Measurements from ENCODE around the gene FILIP1.

Gene FILIP1

GRCh38 chr6:75393806-75394205 is 99.8 kb downstream of the FILIP1 start:
- Histone ChIP-seq H3K9me3 (ENCODE audit: control insufficient read depth, low read depth, low read length) (no peaks in the 10 kb centered on the region), H3K27me3 (ENCODE audit: control insufficient read depth, insufficient read depth, low read length) (no peaks in the 10 kb centered on the region), H3K9ac (ENCODE audit: low read length) (no peak overlapping the region), H3K4me1 (ENCODE audit: control insufficient read depth, low read depth, low read length) (no peaks in the 10 kb centered on the region), H3K27ac (ENCODE audit: low read length) (no peak overlapping the region), H3K36me3 (ENCODE audit: control insufficient read depth, low read depth, low read length) (no peaks in the 10 kb centered on the region), H3K4me3 (ENCODE audit: low read length) (no peak overlapping the region)

- Histone ChIP-seq H3K27me3 (ENCODE audit: control insufficient read depth, insufficient read depth, low read length) (no peaks in the 10 kb centered on the region), H3K4me1 (ENCODE audit: control insufficient read depth, low read depth, low read length) (no peaks in the 10 kb centered on the region), H3K27ac (ENCODE audit: low read length) (no peak overlapping the region), H3K36me3 (ENCODE audit: control insufficient read depth, low read depth, low read length) (no peaks in the 10 kb centered on the region), H3K9ac (ENCODE audit: low read length) (no peak overlapping the region), H3K9me3 (ENCODE audit: control insufficient read depth, low read depth, low read length) (no peaks in the 10 kb centered on the region), H3K4me3 (ENCODE audit: low read length) (no peak overlapping the region)
Observed at GRCh38 chr6:75391276-75391675, 102.3 kb downstream of the FILIP1 start.

- H3K4me3 ChIP-seq (ENCODE audit: low read length) = no peak overlapping the region
- peaks cover 10% of the 10 kb centered on the region for H3K4me1 ChIP-seq (ENCODE audit: control insufficient read depth, low read depth, low read length)
Observed at GRCh38 chr6:75386050-75386770, 107.4 kb downstream of the FILIP1 start.

GRCh38 chr6:75384116-75384515 is 109.5 kb downstream of the FILIP1 start:
- Histone ChIP-seq H3K9me3 (ENCODE audit: control insufficient read depth, low read depth, low read length) (no peaks in the 10 kb centered on the region), H3K36me3 (ENCODE audit: control insufficient read depth, low read depth, low read length) (no peaks in the 10 kb centered on the region), H3K27ac (ENCODE audit: low read length) (no peak overlapping the region), H3K27me3 (ENCODE audit: control insufficient read depth, insufficient read depth, low read length) (no peaks in the 10 kb centered on the region), H3K4me3 (ENCODE audit: low read length) (no peak overlapping the region), H3K9ac (ENCODE audit: low read length) (no peak overlapping the region), H3K4me1 (ENCODE audit: control insufficient read depth, low read depth, low read length) (peaks cover 10% of the 10 kb centered on the region)

More at GRCh38 chr6:75386050-75386770, 107.4 kb downstream of the FILIP1 start:
- no peaks in the 10 kb centered on the region for H3K27me3 ChIP-seq (ENCODE audit: control insufficient read depth, insufficient read depth, low read length)
- no peak overlapping the region for H3K9ac ChIP-seq (ENCODE audit: low read length)
- H3K9me3 ChIP-seq (ENCODE audit: control insufficient read depth, low read depth, low read length) = no peaks in the 10 kb centered on the region
- no peak overlapping the region for H3K27ac ChIP-seq (ENCODE audit: low read length)
- H3K36me3 ChIP-seq (ENCODE audit: control insufficient read depth, low read depth, low read length) = no peaks in the 10 kb centered on the region

DNA sequence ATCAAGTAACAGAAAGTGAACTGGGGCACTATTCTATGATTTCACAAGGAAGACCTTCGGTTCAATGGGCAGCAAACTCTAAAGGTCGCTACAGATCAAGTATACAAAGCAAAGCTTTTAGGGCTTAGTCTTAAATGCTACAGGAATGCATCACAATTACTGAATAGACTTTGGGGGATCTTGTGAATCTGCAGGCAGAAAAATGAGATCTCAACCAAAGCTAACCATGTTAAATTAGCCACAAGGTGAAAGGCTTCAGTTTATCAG is 111.0 kb downstream of the FILIP1 start:
- Histone ChIP-seq H3K27me3 (ENCODE audit: control insufficient read depth, insufficient read depth, low read length) (no peaks in the 10 kb centered on the region), H3K9me3 (ENCODE audit: control insufficient read depth, low read depth, low read length) (no peaks in the 10 kb centered on the region), H3K27ac (ENCODE audit: low read length) (no peak overlapping the region), H3K9ac (ENCODE audit: low read length) (no peak overlapping the region), H3K4me3 (ENCODE audit: low read length) (no peak overlapping the region), H3K36me3 (ENCODE audit: control insufficient read depth, low read depth, low read length) (no peaks in the 10 kb centered on the region), H3K4me1 (ENCODE audit: control insufficient read depth, low read depth, low read length) (peaks cover 18% of the 10 kb centered on the region)

DNA sequence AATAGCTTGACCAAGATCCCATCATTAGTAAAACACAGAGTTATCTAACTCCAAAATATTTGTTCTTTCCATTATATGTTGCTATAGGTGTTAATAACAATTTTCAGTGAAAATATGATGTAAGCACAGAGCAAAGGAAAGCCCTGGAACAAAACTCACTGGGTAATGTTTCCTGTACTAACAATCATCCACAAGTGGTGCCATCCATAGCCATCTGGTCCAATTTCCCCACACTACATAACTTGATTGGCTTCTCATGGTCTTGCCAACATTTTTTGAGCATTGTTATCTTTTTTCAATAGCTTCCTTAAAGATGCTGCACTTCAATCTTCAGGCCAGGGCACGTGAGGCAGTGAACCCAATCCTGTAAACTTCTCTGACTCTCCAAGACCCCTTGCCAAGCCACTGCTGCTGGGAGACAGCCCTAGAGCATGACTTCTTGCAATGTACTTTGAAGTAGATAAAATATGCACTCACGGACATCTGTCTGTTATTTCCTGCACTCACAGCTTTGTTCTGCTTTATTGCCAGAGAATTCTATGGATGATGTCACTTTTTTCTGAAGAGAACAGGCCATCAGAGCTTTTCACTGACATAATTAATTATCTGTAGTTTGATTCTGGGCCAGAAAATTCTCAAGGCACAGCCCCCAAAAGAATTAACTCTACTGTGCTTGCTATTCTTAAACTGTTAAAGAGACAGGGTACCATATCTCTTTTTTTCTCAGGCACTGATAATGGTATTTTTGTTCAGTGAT is 111.5 kb downstream of the FILIP1 start:
- H3K27me3 ChIP-seq (ENCODE audit: control insufficient read depth, insufficient read depth, low read length) = no peaks in the 10 kb centered on the region
- no peaks in the 10 kb centered on the region for H3K36me3 ChIP-seq (ENCODE audit: control insufficient read depth, low read depth, low read length)
- no peak overlapping the region for H3K9ac ChIP-seq (ENCODE audit: low read length)
- H3K9me3 ChIP-seq (ENCODE audit: control insufficient read depth, low read depth, low read length) = no peaks in the 10 kb centered on the region
- H3K4me3 ChIP-seq (ENCODE audit: low read length) = no peak overlapping the region
- peaks cover 23% of the 10 kb centered on the region for H3K4me1 ChIP-seq (ENCODE audit: control insufficient read depth, low read depth, low read length)
- H3K27ac ChIP-seq (ENCODE audit: low read length) = no peak overlapping the region

DNA sequence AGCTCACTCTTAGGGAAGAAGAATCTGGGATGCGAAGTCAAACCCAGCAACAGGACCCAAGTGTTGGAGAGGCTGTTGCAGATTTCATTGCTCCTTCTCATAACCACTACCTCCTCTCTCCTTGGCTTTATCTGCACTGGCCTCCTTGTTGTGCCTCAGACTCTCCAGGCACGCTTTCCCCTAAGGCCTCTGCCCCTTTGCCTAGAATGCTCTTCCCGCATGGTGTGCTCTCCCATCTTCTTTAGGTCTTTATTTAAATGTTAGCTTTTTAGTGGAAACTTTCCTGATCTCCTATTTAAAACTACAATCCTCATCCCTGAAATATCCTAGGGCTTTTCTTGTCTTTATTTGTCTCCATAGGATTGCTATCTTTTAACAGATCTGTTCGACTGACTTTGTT is 114.1 kb downstream of the FILIP1 start:
- Histone ChIP-seq H3K27me3 (ENCODE audit: control insufficient read depth, insufficient read depth, low read length) (no peaks in the 10 kb centered on the region), H3K4me1 (ENCODE audit: control insufficient read depth, low read depth, low read length) (peaks cover 49% of the 10 kb centered on the region), H3K9ac (ENCODE audit: low read length) (no peak overlapping the region), H3K36me3 (ENCODE audit: control insufficient read depth, low read depth, low read length) (no peaks in the 10 kb centered on the region), H3K27ac (ENCODE audit: low read length) (no peak overlapping the region), H3K4me3 (ENCODE audit: low read length) (no peak overlapping the region), H3K9me3 (ENCODE audit: control insufficient read depth, low read depth, low read length) (no peaks in the 10 kb centered on the region)

DNA sequence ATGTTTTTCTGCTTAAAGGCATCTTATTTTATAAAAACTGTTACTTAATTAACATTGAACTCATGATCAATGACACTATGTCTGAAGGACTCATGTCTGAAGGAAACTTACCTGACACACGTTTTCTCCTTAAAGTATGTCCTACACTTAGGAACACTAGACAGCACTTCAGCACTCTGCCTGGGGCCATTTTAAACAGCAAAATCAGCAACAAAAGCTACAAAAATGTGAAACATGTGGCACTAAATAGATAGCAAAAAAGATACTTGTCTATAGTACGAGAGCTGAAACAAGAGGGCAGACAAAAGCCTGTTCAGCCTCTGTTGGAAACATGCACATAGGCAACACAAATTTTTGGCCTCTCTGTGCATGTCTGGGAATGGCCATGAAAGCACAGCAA is 115.5 kb downstream of the FILIP1 start:
- Histone ChIP-seq H3K4me1 (ENCODE audit: control insufficient read depth, low read depth, low read length) (peaks cover 50% of the 10 kb centered on the region), H3K27ac (ENCODE audit: low read length) (no peak overlapping the region), H3K36me3 (ENCODE audit: control insufficient read depth, low read depth, low read length) (no peaks in the 10 kb centered on the region), H3K9ac (ENCODE audit: low read length) (no peak overlapping the region), H3K9me3 (ENCODE audit: control insufficient read depth, low read depth, low read length) (no peaks in the 10 kb centered on the region), H3K27me3 (ENCODE audit: control insufficient read depth, insufficient read depth, low read length) (no peaks in the 10 kb centered on the region), H3K4me3 (ENCODE audit: low read length) (no peak overlapping the region)

DNA sequence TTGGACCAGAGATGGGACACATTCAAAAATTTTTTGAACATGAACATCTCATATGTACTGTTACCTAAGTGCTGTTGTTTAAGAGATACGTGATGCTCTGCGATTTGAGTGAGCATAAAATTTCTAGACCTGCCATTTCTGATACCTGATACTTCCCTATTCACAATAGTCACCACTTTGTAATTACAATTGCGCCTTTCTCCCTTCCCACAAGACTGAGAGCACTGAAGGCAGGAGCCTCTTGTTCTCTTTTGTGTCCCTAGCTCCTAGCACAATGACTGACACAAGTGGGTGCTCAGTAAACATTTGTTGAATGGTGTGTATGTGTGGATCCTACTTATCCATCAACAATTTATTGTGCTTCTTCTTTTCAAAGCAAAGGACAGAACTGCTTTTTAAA is 116.2 kb downstream of the FILIP1 start:
- Histone ChIP-seq H3K9ac (ENCODE audit: low read length) (no peak overlapping the region), H3K9me3 (ENCODE audit: control insufficient read depth, low read depth, low read length) (no peaks in the 10 kb centered on the region), H3K36me3 (ENCODE audit: control insufficient read depth, low read depth, low read length) (no peaks in the 10 kb centered on the region), H3K4me3 (ENCODE audit: low read length) (no peak overlapping the region), H3K4me1 (ENCODE audit: control insufficient read depth, low read depth, low read length) (peaks cover 43% of the 10 kb centered on the region), H3K27me3 (ENCODE audit: control insufficient read depth, insufficient read depth, low read length) (no peaks in the 10 kb centered on the region), H3K27ac (ENCODE audit: low read length) (no peak overlapping the region)

DNA sequence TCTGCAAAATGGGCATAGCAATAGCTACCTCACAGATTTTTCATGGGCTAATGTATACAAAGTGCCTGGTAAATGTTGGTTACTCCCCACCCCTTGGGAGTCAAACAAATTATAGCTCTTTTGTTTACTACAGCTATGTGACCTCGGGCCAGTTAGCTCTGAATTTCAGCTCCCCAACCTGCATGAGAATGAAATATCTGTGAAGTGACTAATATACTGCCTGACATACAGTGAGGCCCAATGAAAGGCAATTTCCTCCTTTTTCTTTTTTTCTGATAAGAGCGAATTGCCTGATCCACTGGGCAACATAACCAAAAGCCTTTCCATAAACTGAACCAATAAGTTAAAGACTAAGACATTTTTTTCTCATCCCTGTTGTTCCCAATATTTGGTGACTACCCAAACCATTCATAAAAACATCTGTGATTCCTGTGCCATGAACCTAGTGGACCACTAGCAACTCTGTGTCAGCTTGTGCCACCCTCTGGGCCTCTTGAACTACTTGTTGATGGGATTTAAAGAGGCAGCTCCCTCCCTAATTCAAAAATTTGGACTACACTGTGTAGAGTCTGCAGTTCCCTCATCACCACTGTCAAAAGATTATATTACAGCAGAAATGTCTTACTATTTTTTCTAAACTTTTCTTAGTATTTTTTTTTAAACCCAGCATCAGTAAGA is 117.1 kb downstream of the FILIP1 start:
- peaks cover 40% of the 10 kb centered on the region for H3K4me1 ChIP-seq (ENCODE audit: control insufficient read depth, low read depth, low read length)
- no peaks in the 10 kb centered on the region for H3K27me3 ChIP-seq (ENCODE audit: control insufficient read depth, insufficient read depth, low read length)
- H3K9ac ChIP-seq (ENCODE audit: low read length) = no peak overlapping the region
- no peaks in the 10 kb centered on the region for H3K9me3 ChIP-seq (ENCODE audit: control insufficient read depth, low read depth, low read length)
- no peak overlapping the region for H3K27ac ChIP-seq (ENCODE audit: low read length)
- no peaks in the 10 kb centered on the region for H3K36me3 ChIP-seq (ENCODE audit: control insufficient read depth, low read depth, low read length)
- H3K4me3 ChIP-seq (ENCODE audit: low read length) = no peak overlapping the region

DNA sequence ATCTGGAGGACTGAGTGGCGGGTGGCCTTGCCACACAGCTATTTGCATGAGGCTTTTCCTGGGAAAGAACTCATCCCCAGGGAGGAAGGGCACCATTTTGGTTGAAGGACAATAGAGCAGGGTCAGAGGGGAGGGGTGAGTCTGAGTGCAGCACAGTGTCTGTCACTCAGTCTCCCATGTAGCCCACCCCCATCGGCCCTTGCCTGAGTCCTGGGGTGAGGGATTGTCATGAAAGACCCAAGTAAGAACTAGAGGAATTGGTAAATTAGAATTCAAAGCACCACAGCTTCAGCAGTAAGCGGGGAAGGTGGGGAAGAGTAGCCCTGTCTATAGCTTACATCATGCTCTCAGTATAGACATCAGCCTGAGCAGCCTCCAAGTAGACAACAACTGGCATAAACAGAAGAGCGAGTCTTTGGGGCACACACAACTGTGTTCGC is 118.6 kb downstream of the FILIP1 start:
- Histone ChIP-seq H3K36me3 (ENCODE audit: control insufficient read depth, low read depth, low read length) (no peaks in the 10 kb centered on the region), H3K4me3 (ENCODE audit: low read length) (no peak overlapping the region), H3K9ac (ENCODE audit: low read length) (no peak overlapping the region), H3K9me3 (ENCODE audit: control insufficient read depth, low read depth, low read length) (no peaks in the 10 kb centered on the region), H3K27ac (ENCODE audit: low read length) (no peak overlapping the region), H3K4me1 (ENCODE audit: control insufficient read depth, low read depth, low read length) (peaks cover 40% of the 10 kb centered on the region), H3K27me3 (ENCODE audit: control insufficient read depth, insufficient read depth, low read length) (no peaks in the 10 kb centered on the region)

All from iPS-18a (cell line).